Transverse colon (tissue), 3 donors: ENCODE data around the gene EIF4E2.

ENCODE experiments used
- CTCF ChIP-seq, 5 experiments: fragments of 200-600 bp in 3 of 5; fragments of 450-650 bp in 2 of 5; sonication (generic) in 3 of 5; IDR thresholded peaks; 1 replicate in 2 of 5; 2 replicates in 3 of 5; pipeline ENCODE4 v1.5.1; 2016 to 2017; ENCODE audit warnings: antibody characterized with exemption in 5 of 5, inconsistent platforms in 3 of 5, mild to moderate bottlenecking in 2 of 5, moderate library complexity in 1 of 5
- POLR2A ChIP-seq: fragments of 450-650 bp; IDR thresholded peaks from one replicate; pipeline ENCODE4 v1.6.1; 2016; ENCODE audit warnings: antibody characterized with exemption, mild to moderate bottlenecking, moderate library complexity

GRCh38 chr2:232550354-232551249 is at the start of gene EIF4E2, which contains the start of gene TIGD1:
- peak in 4 of 5 experiments; percentile 28 to 82 (median 48) for TF ChIP-seq CTCF (IDR thresholded peaks at IDR 0.05)
- TF ChIP-seq POLR2A = peak; percentile 87
